HepG2 (cell line): Measurements from ENCODE around the gene ADORA2B. TPM values are rescaled to one million over a fixed set of nuclear protein-coding genes. Genes with fewer than 3 reads are reported as not detected.

Source experiments
- ELF3 ChIP-seq: IDR thresholded peaks from 2 replicates; pipeline ENCODE4 v1.6.1; 2016; ENCODE audit warnings: missing genetic modification reagents, missing compliant biosample characterization
- FIP1L1 ChIP-seq: fragments of 200-400 bp; formaldehyde crosslinking; IDR thresholded peaks from 2 replicates; pipeline ENCODE4 v1.6.1; 2018; ENCODE audit warnings: low read depth, mild to moderate bottlenecking, low read length, moderate library complexity, borderline replicate concordance; ENCODE audit not compliant: insufficient read depth
- GATAD2A ChIP-seq: IDR thresholded peaks from 2 replicates; pipeline ENCODE4 v1.6.1; 2016
- MIER3 ChIP-seq: IDR thresholded peaks from 2 replicates; pipeline ENCODE4 v1.6.1; 2016; ENCODE audit warnings: missing compliant biosample characterization, borderline replicate concordance
- NFYB ChIP-seq: sonication (generic); formaldehyde crosslinking; IDR thresholded peaks from 2 replicates; pipeline ENCODE4 v1.4.0; 2020; ENCODE audit warnings: missing genetic modification reagents
- ZFP62 ChIP-seq: sonication (generic); formaldehyde crosslinking; IDR thresholded peaks from 2 replicates; pipeline ENCODE4 v1.4.0; 2020; ENCODE audit warnings: missing genetic modification reagents
- ZNF138 ChIP-seq: sonication (generic); formaldehyde crosslinking; IDR thresholded peaks from 2 replicates; pipeline ENCODE4 v1.5.0; 2020; ENCODE audit warnings: mild to moderate bottlenecking, low read depth, missing genetic modification reagents
- ZNF264 ChIP-seq: sonication (generic); formaldehyde crosslinking; IDR thresholded peaks from 2 replicates; pipeline ENCODE4 v1.4.0; 2020; ENCODE audit warnings: missing genetic modification reagents
- ZNF556 ChIP-seq: sonication (generic); formaldehyde crosslinking; IDR thresholded peaks from 2 replicates; pipeline ENCODE4 v1.4.0; 2020; ENCODE audit warnings: mild to moderate bottlenecking, missing genetic modification reagents, borderline replicate concordance
- ZNF724P ChIP-seq: sonication (generic); formaldehyde crosslinking; IDR thresholded peaks from 2 replicates; pipeline ENCODE4 v1.8.0; 2022; ENCODE audit warnings: missing genetic modification reagents, borderline replicate concordance
- polyA plus RNA-seq, 8 experiments: library from polyadenylated mRNA; depleted of rRNA in 3 of 8; stranded (reverse) in 7 of 8; unstranded in 1 of 8; fragments of >200 nt; fragmentation: Illumina TruSeq in 4 of 8; extraction: Trizol in 4 of 8; gene quantifications; 2 replicates each; pipeline versions ENCODE4 v1.2.1 to v1.2.3, GENCODE V29; 2011 to 2016; ENCODE audit warnings: low read depth in 4 of 8, missing spikeins in 1 of 8, mixed read lengths in 1 of 8; ENCODE audit not compliant: insufficient read depth in 1 of 8
- total RNA-seq, 5 experiments: library from RNA; depleted of rRNA; stranded (reverse); fragments of >200 nt; fragmentation: Illumina TruSeq; extraction: Trizol; gene quantifications; 2 replicates each; pipeline ENCODE4 v1.2.3, GENCODE V29; 2016; ENCODE audit warnings: low read depth in 1 of 5
- TF ChIP-seq, protein P1 (sequence below): sonication (generic); formaldehyde crosslinking; IDR thresholded peaks from 2 replicates; pipeline ENCODE4 v1.8.0; 2022; ENCODE audit warnings: mild to moderate bottlenecking, missing genetic modification reagents, moderate library complexity
- TF ChIP-seq, protein P2 (sequence below): sonication (generic); formaldehyde crosslinking; conservative IDR thresholded peaks from 2 replicates; pipeline ENCODE4 v1.4.0; 2020; ENCODE audit warnings: missing genetic modification reagents
- TF ChIP-seq, protein P3 (sequence below): sonication (generic); formaldehyde crosslinking; IDR thresholded peaks from 2 replicates; pipeline ENCODE4 v1.4.0; 2020; ENCODE audit warnings: mild to moderate bottlenecking, missing genetic modification reagents
- TF ChIP-seq, protein P4 (sequence below): sonication (generic); formaldehyde crosslinking; IDR thresholded peaks from 2 replicates; pipeline ENCODE4 v1.5.0; 2020; ENCODE audit warnings: mild to moderate bottlenecking, missing genetic modification reagents
- TF ChIP-seq, protein P5 (sequence below): IDR thresholded peaks from 2 replicates; pipeline ENCODE4 v1.6.1; 2018; ENCODE audit warnings: missing genetic modification reagents, mild to moderate bottlenecking, missing compliant biosample characterization

ADORA2B gene
- total and polyA plus RNA-seq, 2 of the 13 experiments (the other 11 are each of a cell fraction or from before 2014, with no cell fraction given): 10.4 to 20.0 TPM

DNA sequence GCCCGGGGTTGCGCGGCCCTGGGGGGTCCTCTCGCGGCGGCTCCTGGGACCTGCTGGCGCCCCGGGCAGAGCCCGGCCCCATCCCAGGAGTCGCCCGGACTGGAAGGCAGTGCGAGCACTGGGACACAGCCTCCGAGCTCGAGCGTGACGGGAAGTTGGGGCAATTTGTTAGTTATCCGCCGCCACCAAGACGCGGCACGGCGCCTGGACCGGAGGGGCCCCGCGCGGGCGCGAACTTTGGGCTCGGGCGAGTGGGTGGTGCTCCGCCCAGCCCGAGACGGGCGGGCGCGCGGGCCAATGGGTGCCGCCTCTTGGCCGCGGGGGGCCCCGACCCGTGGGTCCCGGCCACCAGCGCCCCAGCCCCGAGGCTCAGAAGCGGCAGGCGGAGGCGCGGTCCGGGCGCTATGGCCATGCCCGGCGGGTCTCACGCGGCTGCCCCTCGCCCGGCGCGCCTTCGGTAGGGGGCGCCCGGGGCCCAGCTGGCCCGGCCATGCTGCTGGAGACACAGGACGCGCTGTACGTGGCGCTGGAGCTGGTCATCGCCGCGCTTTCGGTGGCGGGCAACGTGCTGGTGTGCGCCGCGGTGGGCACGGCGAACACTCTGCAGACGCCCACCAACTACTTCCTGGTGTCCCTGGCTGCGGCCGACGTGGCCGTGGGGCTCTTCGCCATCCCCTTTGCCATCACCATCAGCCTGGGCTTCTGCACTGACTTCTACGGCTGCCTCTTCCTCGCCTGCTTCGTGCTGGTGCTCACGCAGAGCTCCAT is at the start of gene ADORA2B (continued):
- TF ChIP-seq, protein P1, sequence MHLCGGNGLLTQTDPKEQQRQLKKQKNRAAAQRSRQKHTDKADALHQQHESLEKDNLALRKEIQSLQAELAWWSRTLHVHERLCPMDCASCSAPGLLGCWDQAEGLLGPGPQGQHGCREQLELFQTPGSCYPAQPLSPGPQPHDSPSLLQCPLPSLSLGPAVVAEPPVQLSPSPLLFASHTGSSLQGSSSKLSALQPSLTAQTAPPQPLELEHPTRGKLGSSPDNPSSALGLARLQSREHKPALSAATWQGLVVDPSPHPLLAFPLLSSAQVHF (CRISPR knock-in tag): 0 out of 2 replicates have a peak, but pooled peaks have one; percentile 79
- TF ChIP-seq NFYB (CRISPR knock-in tag): peak; percentile 55; the same call in 1 of the 2 replicates
- TF ChIP-seq ZFP62: no peak
- peak; percentile 72 for TF ChIP-seq ELF3
- 0 out of 2 replicates have a peak, but pooled peaks have one; percentile 79 for TF ChIP-seq ZNF138 (CRISPR knock-in tag)
- TF ChIP-seq ZNF556 (CRISPR knock-in tag): no peak
- TF ChIP-seq FIP1L1: no peak
- TF ChIP-seq, protein P2, sequence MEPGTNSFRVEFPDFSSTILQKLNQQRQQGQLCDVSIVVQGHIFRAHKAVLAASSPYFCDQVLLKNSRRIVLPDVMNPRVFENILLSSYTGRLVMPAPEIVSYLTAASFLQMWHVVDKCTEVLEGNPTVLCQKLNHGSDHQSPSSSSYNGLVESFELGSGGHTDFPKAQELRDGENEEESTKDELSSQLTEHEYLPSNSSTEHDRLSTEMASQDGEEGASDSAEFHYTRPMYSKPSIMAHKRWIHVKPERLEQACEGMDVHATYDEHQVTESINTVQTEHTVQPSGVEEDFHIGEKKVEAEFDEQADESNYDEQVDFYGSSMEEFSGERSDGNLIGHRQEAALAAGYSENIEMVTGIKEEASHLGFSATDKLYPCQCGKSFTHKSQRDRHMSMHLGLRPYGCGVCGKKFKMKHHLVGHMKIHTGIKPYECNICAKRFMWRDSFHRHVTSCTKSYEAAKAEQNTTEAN (CRISPR knock-in tag): no peak
- TF ChIP-seq, protein P3, sequence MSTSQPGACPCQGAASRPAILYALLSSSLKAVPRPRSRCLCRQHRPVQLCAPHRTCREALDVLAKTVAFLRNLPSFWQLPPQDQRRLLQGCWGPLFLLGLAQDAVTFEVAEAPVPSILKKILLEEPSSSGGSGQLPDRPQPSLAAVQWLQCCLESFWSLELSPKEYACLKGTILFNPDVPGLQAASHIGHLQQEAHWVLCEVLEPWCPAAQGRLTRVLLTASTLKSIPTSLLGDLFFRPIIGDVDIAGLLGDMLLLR: peak; percentile 92
- no peak for TF ChIP-seq ZNF264 (CRISPR knock-in tag)
- TF ChIP-seq, protein P4, sequence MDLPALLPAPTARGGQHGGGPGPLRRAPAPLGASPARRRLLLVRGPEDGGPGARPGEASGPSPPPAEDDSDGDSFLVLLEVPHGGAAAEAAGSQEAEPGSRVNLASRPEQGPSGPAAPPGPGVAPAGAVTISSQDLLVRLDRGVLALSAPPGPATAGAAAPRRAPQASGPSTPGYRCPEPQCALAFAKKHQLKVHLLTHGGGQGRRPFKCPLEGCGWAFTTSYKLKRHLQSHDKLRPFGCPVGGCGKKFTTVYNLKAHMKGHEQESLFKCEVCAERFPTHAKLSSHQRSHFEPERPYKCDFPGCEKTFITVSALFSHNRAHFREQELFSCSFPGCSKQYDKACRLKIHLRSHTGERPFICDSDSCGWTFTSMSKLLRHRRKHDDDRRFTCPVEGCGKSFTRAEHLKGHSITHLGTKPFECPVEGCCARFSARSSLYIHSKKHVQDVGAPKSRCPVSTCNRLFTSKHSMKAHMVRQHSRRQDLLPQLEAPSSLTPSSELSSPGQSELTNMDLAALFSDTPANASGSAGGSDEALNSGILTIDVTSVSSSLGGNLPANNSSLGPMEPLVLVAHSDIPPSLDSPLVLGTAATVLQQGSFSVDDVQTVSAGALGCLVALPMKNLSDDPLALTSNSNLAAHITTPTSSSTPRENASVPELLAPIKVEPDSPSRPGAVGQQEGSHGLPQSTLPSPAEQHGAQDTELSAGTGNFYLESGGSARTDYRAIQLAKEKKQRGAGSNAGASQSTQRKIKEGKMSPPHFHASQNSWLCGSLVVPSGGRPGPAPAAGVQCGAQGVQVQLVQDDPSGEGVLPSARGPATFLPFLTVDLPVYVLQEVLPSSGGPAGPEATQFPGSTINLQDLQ (CRISPR knock-in tag): peak; percentile 87; the same call in 1 of the 2 replicates
- TF ChIP-seq, protein P5, sequence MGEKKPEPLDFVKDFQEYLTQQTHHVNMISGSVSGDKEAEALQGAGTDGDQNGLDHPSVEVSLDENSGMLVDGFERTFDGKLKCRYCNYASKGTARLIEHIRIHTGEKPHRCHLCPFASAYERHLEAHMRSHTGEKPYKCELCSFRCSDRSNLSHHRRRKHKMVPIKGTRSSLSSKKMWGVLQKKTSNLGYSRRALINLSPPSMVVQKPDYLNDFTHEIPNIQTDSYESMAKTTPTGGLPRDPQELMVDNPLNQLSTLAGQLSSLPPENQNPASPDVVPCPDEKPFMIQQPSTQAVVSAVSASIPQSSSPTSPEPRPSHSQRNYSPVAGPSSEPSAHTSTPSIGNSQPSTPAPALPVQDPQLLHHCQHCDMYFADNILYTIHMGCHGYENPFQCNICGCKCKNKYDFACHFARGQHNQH (CRISPR knock-in tag): peak; percentile 61; the same call in 1 of the 2 replicates
- TF ChIP-seq ZNF724P: peak; percentile 28; the same call in 1 of the 2 replicates
- TF ChIP-seq GATAD2A (CRISPR knock-in tag): no peak
- 0 out of 2 replicates have a peak, but pooled peaks have one; percentile 38 for TF ChIP-seq MIER3 (CRISPR knock-in tag)
